ENCODE measurements around the gene PPM1H.

Gene PPM1H

DNA sequence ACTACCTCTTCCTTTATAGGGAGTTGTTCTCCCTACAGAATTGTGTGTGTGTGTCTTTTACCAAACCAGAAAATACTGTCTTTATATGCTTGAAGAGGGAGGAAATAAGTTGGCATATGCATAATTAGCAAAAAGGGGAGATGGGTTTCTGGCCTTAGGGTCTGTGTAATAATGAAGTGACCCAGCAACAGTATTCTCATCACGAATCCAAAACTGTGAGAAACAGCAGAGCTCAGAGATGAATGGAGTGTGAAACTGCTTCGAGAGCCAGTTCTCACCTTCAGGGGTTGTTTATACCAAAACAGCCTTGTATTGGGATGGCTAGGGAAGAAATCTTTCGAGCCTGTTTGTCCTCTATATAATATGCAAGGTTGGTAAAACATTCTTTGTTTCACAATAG is 240.8 kb downstream of the PPM1H start:
- Histone ChIP-seq H3K79me2 (ENCODE audit: insufficient read depth, low read length) (no peaks in the 10 kb centered on the region), H3K9ac (ENCODE audit: low read depth, low read length, poor library complexity, severe bottlenecking) (no peak overlapping the region), H3K27me3 (ENCODE audit: insufficient read depth, low read length, poor library complexity, severe bottlenecking) (no peaks in the 10 kb centered on the region), H3K4me2 (ENCODE audit: low read depth, low read length, poor library complexity, severe bottlenecking) (no peak overlapping the region), H3K9me3 (ENCODE audit: insufficient read depth, low read depth, low read length) (no peaks in the 10 kb centered on the region), H3K36me3 (ENCODE audit: insufficient read depth, low read length) (peaks cover 49% of the 10 kb centered on the region; the same call in 1 of the 2 replicates), H3K4me1 (ENCODE audit: insufficient read depth, low read length, poor library complexity, severe bottlenecking) (peaks cover 8% of the 10 kb centered on the region), H4K20me1 (ENCODE audit: insufficient read depth, low read length, poor library complexity, severe bottlenecking) (no peaks in the 10 kb centered on the region), H2AFZ (ENCODE audit: low read length) (no peak overlapping the region), H3K4me3 (ENCODE audit: low read length, poor library complexity, severe bottlenecking) (no peak overlapping the region), H3K9me2 (replicated peaks; ENCODE audit: low read depth, low read length) (no peaks in the 10 kb centered on the region), H3F3A (ENCODE audit: low read depth) (no peaks in the 10 kb centered on the region)
- TF ChIP-seq, protein P1, sequence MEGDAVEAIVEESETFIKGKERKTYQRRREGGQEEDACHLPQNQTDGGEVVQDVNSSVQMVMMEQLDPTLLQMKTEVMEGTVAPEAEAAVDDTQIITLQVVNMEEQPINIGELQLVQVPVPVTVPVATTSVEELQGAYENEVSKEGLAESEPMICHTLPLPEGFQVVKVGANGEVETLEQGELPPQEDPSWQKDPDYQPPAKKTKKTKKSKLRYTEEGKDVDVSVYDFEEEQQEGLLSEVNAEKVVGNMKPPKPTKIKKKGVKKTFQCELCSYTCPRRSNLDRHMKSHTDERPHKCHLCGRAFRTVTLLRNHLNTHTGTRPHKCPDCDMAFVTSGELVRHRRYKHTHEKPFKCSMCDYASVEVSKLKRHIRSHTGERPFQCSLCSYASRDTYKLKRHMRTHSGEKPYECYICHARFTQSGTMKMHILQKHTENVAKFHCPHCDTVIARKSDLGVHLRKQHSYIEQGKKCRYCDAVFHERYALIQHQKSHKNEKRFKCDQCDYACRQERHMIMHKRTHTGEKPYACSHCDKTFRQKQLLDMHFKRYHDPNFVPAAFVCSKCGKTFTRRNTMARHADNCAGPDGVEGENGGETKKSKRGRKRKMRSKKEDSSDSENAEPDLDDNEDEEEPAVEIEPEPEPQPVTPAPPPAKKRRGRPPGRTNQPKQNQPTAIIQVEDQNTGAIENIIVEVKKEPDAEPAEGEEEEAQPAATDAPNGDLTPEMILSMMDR (conservative IDR thresholded peaks at IDR 0.05; ENCODE audit: low read length) = no peak
- no peak for TF ChIP-seq EZH2phosphoT487 (IDR thresholded peaks at IDR 0.05; ENCODE audit: borderline replicate concordance)

DNA sequence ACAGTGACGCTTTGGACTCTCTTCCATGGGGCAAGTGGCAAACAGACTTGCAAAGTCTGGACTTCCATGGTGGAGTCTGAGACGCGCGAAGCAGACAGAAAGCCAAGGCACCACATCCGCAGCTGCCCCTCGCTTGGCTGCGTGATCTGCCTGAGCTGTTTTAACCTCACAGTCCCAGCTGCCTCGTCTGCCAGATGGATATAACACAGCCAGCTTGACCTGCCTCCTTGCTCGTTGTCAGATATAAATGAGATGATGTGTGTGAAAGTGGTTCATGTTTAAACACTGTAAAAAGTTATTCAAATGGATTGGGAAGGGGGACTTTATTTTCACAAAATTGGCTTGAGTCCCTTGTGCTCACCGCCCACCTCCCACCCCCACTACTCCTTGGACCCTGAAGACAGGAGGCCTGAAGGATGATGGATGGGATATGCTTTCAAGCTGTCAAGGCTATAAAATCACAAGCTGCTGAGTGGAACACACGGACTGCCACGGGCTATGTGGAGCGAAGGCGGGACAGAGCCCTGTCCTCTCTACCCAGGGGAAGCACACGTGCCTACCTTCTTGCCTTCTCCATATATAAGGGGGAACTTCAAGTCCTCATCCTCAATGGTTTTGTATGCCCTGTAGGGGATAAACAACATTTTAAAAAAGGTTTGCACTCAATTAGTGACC is 241.4 kb downstream of the PPM1H start:
- no peak overlapping the region for H2AFZ ChIP-seq (ENCODE audit: low read length)
- no peaks in the 10 kb centered on the region for H3K79me2 ChIP-seq (ENCODE audit: insufficient read depth, low read length)
- H3K36me3 ChIP-seq (ENCODE audit: insufficient read depth, low read length) = peaks cover 53% of the 10 kb centered on the region; the same call in 1 of the 2 replicates
- no peaks in the 10 kb centered on the region for H4K20me1 ChIP-seq (ENCODE audit: insufficient read depth, low read length, poor library complexity, severe bottlenecking)
- no peak overlapping the region for H3K4me3 ChIP-seq (ENCODE audit: low read length, poor library complexity, severe bottlenecking)
- TF ChIP-seq, protein P1 (conservative IDR thresholded peaks at IDR 0.05; ENCODE audit: low read length) = no peak
- no peak for TF ChIP-seq EZH2phosphoT487 (IDR thresholded peaks at IDR 0.05; ENCODE audit: borderline replicate concordance)
- H3K9me2 ChIP-seq (replicated peaks; ENCODE audit: low read depth, low read length) = no peaks in the 10 kb centered on the region
- H3K4me2 ChIP-seq (ENCODE audit: low read depth, low read length, poor library complexity, severe bottlenecking) = no peak overlapping the region
- no peaks in the 10 kb centered on the region for H3K9me3 ChIP-seq (ENCODE audit: insufficient read depth, low read depth, low read length)
- no peak overlapping the region for H3K9ac ChIP-seq (ENCODE audit: low read depth, low read length, poor library complexity, severe bottlenecking)
- H3K4me1 ChIP-seq (ENCODE audit: insufficient read depth, low read length, poor library complexity, severe bottlenecking) = peaks cover 8% of the 10 kb centered on the region
- H3F3A ChIP-seq (ENCODE audit: low read depth) = no peaks in the 10 kb centered on the region
- H3K27me3 ChIP-seq (ENCODE audit: insufficient read depth, low read length, poor library complexity, severe bottlenecking) = no peaks in the 10 kb centered on the region

DNA sequence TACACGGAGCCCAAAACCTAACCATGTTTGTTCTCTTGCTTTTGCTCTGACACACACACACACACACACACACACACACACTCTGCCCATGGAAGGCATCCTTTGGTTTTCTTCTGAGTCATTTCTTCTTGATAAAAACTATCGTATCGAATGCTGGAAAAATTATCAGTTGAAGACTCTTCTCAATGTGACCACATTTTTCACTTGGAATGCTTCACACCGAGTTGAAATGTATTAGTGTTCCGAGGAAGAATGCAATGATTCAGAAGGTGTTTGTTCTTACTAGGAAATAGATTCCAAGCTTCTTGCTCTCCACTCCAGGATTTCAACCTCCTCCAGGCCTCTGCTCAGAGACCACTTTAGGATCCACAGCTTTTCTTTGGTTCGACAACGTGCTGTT is 242.1 kb downstream of the PPM1H start:
- Histone ChIP-seq H3K9ac (ENCODE audit: low read depth, low read length, poor library complexity, severe bottlenecking) (no peak overlapping the region), H3K79me2 (ENCODE audit: insufficient read depth, low read length) (no peaks in the 10 kb centered on the region), H3K4me2 (ENCODE audit: low read depth, low read length, poor library complexity, severe bottlenecking) (no peak overlapping the region), H3K27me3 (ENCODE audit: insufficient read depth, low read length, poor library complexity, severe bottlenecking) (no peaks in the 10 kb centered on the region), H3K36me3 (ENCODE audit: insufficient read depth, low read length) (peaks cover 57% of the 10 kb centered on the region; the same call in 1 of the 2 replicates), H3K9me2 (replicated peaks; ENCODE audit: low read depth, low read length) (no peaks in the 10 kb centered on the region), H3K4me1 (ENCODE audit: insufficient read depth, low read length, poor library complexity, severe bottlenecking) (peaks cover 2% of the 10 kb centered on the region), H2AFZ (ENCODE audit: low read length) (no peak overlapping the region), H3K9me3 (ENCODE audit: insufficient read depth, low read depth, low read length) (no peaks in the 10 kb centered on the region), H3K4me3 (ENCODE audit: low read length, poor library complexity, severe bottlenecking) (no peak overlapping the region), H4K20me1 (ENCODE audit: insufficient read depth, low read length, poor library complexity, severe bottlenecking) (no peaks in the 10 kb centered on the region), H3F3A (ENCODE audit: low read depth) (no peaks in the 10 kb centered on the region)
- TF ChIP-seq, protein P1 (conservative IDR thresholded peaks at IDR 0.05; ENCODE audit: low read length) = no peak
- TF ChIP-seq EZH2phosphoT487 (IDR thresholded peaks at IDR 0.05; ENCODE audit: borderline replicate concordance) = no peak

Measured in Loucy (cell line).